Activated T-cell treated with anti-CD3 and anti-CD28 coated beads, Interleukin-2, amount 50 U/mL, for 48 hours (primary cell): Measurements from ENCODE around the gene ACADL.

Experiments used
- DNase-seq, 2 experiments: peaks; one replicate each; pipeline ENCODE4 v3.0.0-alpha.2; 2020

The ACADL gene

DNA sequence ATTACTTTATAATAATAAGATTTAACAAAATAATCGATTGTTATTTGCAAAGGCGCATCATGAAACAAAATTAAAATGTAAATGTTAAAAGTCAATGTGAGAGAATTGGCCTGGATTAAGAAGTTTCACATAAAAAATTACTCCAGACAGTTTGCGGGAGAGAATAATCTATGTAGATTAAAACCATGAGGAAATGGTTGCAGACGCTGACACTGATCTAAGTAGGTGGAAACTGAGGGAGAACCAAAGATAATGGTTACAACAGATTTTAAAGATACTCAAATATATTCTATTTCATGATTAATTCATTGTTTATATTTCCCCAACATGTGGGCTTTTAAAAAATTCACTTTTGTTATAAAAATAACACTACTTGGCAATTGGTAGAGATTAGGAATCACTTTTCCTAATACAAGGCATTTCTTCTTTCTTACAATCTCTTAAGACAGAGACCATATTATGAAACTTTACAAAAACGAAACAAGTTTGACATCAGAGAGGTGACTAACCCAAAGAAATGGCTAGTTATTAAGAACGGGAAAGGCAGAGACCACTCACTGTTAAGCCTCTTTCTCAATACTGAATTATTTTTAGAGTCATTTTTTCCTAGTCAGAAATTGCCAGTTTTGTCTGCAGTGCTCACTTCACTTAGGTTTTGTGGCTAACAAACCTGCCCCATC, 55.6 kb downstream of the ACADL start:
- no peak for DNase-seq

DNA sequence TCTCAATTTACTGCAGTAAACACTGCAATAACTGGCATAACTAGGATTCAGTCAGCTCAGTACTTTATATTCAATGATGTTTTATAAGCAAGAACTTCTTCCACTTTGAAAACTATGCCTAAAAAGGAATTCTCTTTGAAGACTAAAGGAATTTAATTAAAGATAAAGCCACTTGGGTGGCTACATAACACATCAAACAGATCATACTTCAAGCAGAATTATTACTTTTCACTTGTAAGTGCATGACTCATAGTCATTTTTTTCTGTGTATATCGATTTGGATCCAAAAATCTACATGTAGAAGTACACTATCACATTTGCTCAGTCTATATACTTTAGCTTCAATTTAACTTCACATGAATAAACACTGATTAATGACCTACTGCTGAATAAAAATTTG, 58.0 kb downstream of the ACADL start:
- no peak for DNase-seq

DNA sequence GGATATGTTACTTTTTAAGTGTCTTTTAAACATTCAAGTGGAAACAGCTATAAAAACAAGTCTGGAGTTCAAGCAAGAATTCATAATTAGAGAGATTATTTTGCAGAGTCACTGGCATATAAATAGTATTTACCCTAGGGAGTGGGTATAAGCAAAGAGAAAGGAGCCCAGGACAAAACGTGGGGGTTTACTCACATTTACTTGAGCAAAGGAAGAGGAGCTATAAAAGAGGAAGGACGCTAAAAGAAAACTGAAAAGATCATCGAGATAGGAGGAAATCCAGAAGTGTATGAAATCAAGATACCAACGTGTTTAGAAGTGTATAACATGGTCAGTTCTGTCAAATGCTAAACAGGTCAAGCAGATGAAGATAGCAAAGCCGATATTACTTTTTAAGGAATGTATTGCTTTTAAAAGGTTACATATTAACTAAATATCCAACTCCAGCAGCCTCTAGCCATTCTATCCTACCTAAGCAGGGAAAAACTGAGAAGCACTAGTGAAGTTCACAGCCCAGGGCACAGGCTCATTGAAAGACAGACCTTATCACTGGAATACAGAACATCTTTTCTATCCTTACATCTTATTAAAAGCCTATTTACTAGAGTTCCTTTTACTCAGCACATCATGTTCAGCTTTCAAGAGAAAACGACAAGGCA, 62.7 kb downstream of the ACADL start:
- DNase-seq, result no peak

DNA sequence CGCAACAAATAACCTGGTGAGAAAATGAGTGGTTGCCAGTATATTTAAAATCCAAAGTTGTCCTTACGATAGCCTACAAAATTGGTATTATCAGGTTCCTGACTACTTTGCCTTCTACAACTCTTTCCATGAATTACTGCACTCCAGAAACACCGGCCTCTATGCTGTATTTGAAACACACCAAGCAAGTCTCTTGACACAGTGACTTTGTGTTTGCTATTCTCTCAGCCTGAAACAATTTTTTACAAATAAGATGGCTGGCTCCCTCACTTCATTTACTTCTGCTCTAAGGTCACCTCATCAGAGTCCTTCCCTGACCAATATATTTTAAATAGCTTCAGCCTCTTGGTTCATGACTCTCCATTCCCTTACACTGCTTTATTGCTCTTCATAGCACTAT, 66.2 kb downstream of the ACADL start:
- no peak for DNase-seq

DNA sequence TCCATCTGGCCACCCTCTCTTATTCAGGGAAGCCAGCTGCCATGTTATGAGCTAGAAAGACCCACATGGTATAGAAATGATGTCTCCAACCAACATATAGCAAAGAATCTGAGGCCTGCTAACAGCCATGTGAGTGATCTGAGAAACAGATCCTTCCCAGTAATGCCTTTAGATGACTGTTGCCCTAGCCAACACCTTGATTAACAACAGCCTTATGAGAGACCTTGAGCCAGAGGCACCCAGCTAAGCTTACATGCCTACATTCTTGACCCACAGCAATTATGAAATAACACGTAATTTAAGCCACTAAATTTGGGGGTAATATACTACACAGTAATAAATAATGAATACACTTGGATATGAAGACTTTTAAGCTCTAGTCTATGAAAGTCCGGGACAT, 67.0 kb downstream of the ACADL start:
- no peak for DNase-seq

DNA sequence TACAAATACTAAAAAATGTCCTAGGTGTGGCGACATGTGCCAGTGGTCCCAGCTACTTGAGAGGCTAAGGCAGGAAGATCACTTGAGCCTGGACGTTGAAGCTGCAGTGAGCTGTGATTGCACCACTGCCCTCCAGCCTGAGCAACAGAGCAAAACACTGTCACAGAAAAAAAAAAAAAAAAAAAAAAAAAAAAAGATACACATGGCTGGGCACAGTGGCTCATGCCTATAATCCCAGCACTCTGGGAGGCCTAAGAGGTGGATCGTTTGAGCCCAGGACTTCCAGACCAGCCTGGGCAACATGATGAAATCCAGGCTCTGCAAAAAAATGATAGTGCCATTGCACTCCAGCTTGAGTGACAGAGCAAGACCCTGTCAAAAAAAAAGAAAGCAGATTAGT, 67.7 kb downstream of the ACADL start:
- no peak for DNase-seq

DNA sequence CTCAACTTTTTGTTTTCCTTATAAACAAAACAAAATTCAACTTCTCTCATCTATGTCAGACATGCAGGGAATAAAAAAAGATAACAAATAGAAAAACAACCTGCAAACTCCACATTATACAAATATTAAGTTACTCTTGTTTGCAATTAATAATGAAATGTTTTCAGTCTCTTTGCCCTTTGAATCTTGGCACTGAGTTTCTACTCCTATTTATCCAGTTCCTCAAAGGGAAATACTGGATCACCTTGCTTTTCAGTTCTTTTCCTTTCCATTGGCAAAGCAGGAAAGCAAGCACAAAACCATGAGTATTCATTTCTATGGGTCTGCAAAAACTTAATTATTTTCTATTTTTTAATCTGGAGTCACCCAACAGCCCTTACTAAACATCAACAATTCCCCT, 77.6 kb downstream of the ACADL start:
- no peak for DNase-seq
